OCI-LY7 (cell line): ENCODE measurements around the gene CD99. TPM values are rescaled to one million over a fixed set of nuclear protein-coding genes. Genes with fewer than 3 reads are reported as not detected.
"Not testable (repeated sequence)": the region's sequence is repeated elsewhere in the genome, so short reads cannot be mapped to it uniquely, and the experiment has no call there.

Experiments
- BruUV-seq: library from RNA; stranded (reverse); fragments of 400-500 nt; replicated peaks from 2 replicates; lab custom pipeline; 2021; lab: Mats Ljungman, UMichigan
- CTCF ChIA-PET: fragments of 300-600 bp; sonication (Branson Sonifier 250); formaldehyde crosslinking; loops from one replicate; lab custom pipeline; 2022; ENCODE audit warnings: antibody characterized with exemption; ENCODE audit not compliant: unreplicated experiment; lab: Charles Lee
- POLR2A ChIA-PET: fragments of 300-600 bp; sonication (Branson Sonifier 250); formaldehyde crosslinking; loops from one replicate; lab custom pipeline; 2022; ENCODE audit warnings: antibody characterized with exemption; lab: Charles Lee
- DNase-seq: peaks from one replicate; pipeline ENCODE4 v3.0.0-alpha.2; 2015; ENCODE audit warnings: low spot score
- H2AFZ ChIP-seq: fragments of 200-600 bp; sonication (generic), shearing (Covaris generic); 2 replicates; pipeline ENCODE4 v1.6.1; 2014; ENCODE audit warnings: mild to moderate bottlenecking, antibody characterized with exemption, low read length, moderate library complexity
- H3K27ac ChIP-seq: fragments of 200-600 bp; sonication (generic); 2 replicates; pipeline ENCODE4 v1.5.1; 2014; ENCODE audit warnings: mixed run types, low read depth, mild to moderate bottlenecking, moderate library complexity, low read length, inconsistent platforms; ENCODE audit not compliant: poor library complexity, severe bottlenecking
- H3K36me3 ChIP-seq: fragments of 200-600 bp; sonication (generic); 2 replicates; pipeline ENCODE4 v1.6.1; 2014; ENCODE audit warnings: mild to moderate bottlenecking, antibody characterized with exemption, low read length, moderate library complexity, mixed read lengths; ENCODE audit not compliant: insufficient read depth
- H3K4me1 ChIP-seq: fragments of 200-600 bp; sonication (generic); 2 replicates; pipeline ENCODE4 v1.5.1; 2014; ENCODE audit warnings: mild to moderate bottlenecking, low read length; ENCODE audit not compliant: insufficient read depth, poor library complexity, severe bottlenecking
- H3K4me2 ChIP-seq: fragments of 200-600 bp; sonication (generic); 2 replicates; pipeline ENCODE4 v1.6.1; 2014; ENCODE audit warnings: mild to moderate bottlenecking, low read length
- H3K4me3 ChIP-seq: fragments of 200-600 bp; sonication (generic); 2 replicates; pipeline ENCODE4 v1.5.1; 2014; ENCODE audit warnings: mild to moderate bottlenecking, low read depth, low read length; ENCODE audit not compliant: poor library complexity, severe bottlenecking
- H3K79me2 ChIP-seq: fragments of 200-600 bp; sonication (generic); 2 replicates; pipeline ENCODE4 v1.6.1; 2016; ENCODE audit warnings: low read depth, mild to moderate bottlenecking, low read length, moderate library complexity, mixed read lengths; ENCODE audit not compliant: insufficient read depth
- H3K9me2 ChIP-seq: fragments of 200-600 bp; sonication (generic); 2 replicates; pipeline ENCODE4 v1.6.1; 2016; ENCODE audit warnings: mild to moderate bottlenecking, low read length, mixed read lengths; ENCODE audit not compliant: insufficient read depth
- H3K9me3 ChIP-seq: fragments of 200-600 bp; sonication (generic); 2 replicates; pipeline ENCODE4 v1.6.1; 2014; ENCODE audit warnings: mild to moderate bottlenecking, mixed run types, low read length, mixed read lengths
- H4K20me1 ChIP-seq: fragments of 200-600 bp; sonication (generic); 2 replicates; pipeline ENCODE4 v1.6.1; 2014; ENCODE audit warnings: mild to moderate bottlenecking, antibody characterized with exemption, low read length, moderate library complexity, mixed read lengths; ENCODE audit not compliant: insufficient read depth
- CTCF ChIP-seq: fragments of 200-600 bp; sonication (generic); conservative IDR thresholded peaks from 2 replicates; pipeline ENCODE4 v1.5.1; 2014; ENCODE audit warnings: mild to moderate bottlenecking, antibody characterized with exemption, low read length, moderate library complexity, mixed read lengths
- EZH2phosphoT487 ChIP-seq: fragments of 200-600 bp; sonication (generic); IDR thresholded peaks from 2 replicates; pipeline ENCODE4 v1.6.1; 2018; ENCODE audit warnings: low read depth, borderline replicate concordance, mild to moderate bottlenecking, mixed run types, antibody characterized with exemption, low read length, moderate library complexity, mixed read lengths
- intact Hi-C: fragments of 100-400 bp; cut with micrococcal nuclease; formaldehyde crosslinking; loops from one replicate; pipeline ENCODE4 v1.10.0; 2022; ENCODE audit not compliant: unreplicated experiment
- total RNA-seq, 2 experiments: library from RNA; depleted of rRNA in 1 of 2; stranded (reverse); fragments of >200 nt in 1 of 2; shearing (Covaris generic) in 1 of 2; gene quantifications; 2 replicates each; pipeline ENCODE4 v1.2.3, GENCODE V29; 2014 to 2022

CD99 gene
- total RNA-seq, 2 experiments from 2014 or later = 80.7 to 119 TPM

- no peak for DNase-seq
- Histone ChIP-seq H4K20me1 (no peaks in the 10 kb centered on the region), H3K4me2 (no peak overlapping the region), H3K36me3 (no peaks in the 10 kb centered on the region), H3K79me2 (no peaks in the 10 kb centered on the region), H3K4me3 (no peak overlapping the region), H3K27ac (no peak overlapping the region), H3K9me2 (no peaks in the 10 kb centered on the region), H2AFZ (no peak overlapping the region), H3K9me3 (no peaks in the 10 kb centered on the region), H3K4me1 (no peaks in the 10 kb centered on the region)
- no TSS peak for BruUV-seq
- TF ChIP-seq EZH2phosphoT487 (no peak), CTCF (no peak)
- CTCF ChIA-PET = no interaction called here
- intact Hi-C loops = no loop called here
- POLR2A ChIA-PET = no interaction called here
These were observed 57.2 kb downstream of the CD99 start for GRCh38 chrX:2748171-2748814.

- ChIA-PET CTCF (no interaction called here), POLR2A (no interaction called here)
- no peak overlapping the region for H3K27ac ChIP-seq
- no peak overlapping the region for H2AFZ ChIP-seq
- no TSS peak for BruUV-seq
- no peaks in the 10 kb centered on the region for H3K9me2 ChIP-seq
- intact Hi-C loops = no loop called here
- TF ChIP-seq CTCF (no peak), EZH2phosphoT487 (no peak)
- H3K79me2 ChIP-seq = no peaks in the 10 kb centered on the region
- H3K9me3 ChIP-seq = no peaks in the 10 kb centered on the region
- no peak for DNase-seq
- H3K4me1 ChIP-seq = no peaks in the 10 kb centered on the region
- H3K36me3 ChIP-seq = no peaks in the 10 kb centered on the region
- H3K4me3 ChIP-seq = no peak overlapping the region
- H3K4me2 ChIP-seq = no peak overlapping the region
- no peaks in the 10 kb centered on the region for H4K20me1 ChIP-seq
These were observed 57.7 kb downstream of the CD99 start for GRCh38 chrX:2748815-2749188.

- DNase-seq = no peak
- ChIA-PET CTCF (no interaction called here), POLR2A (no interaction called here)
- Histone ChIP-seq H2AFZ (no peak overlapping the region), H3K9me3 (no peaks in the 10 kb centered on the region), H3K4me1 (no peaks in the 10 kb centered on the region), H3K79me2 (no peaks in the 10 kb centered on the region), H3K4me3 (no peak overlapping the region), H3K36me3 (no peaks in the 10 kb centered on the region), H3K9me2 (no peaks in the 10 kb centered on the region), H3K4me2 (no peak overlapping the region), H3K27ac (no peak overlapping the region), H4K20me1 (no peaks in the 10 kb centered on the region)
- TF ChIP-seq CTCF (no peak), EZH2phosphoT487 (no peak)
- intact Hi-C loops = no loop called here
- no TSS peak for BruUV-seq
These were observed 60.2 kb downstream of the CD99 start for GRCh38 chrX:2751291-2751690.

- H3K79me2 ChIP-seq, H3K9me2 ChIP-seq, H3K4me3 ChIP-seq, H3K36me3 ChIP-seq, H3K4me1 ChIP-seq, H3K9me3 ChIP-seq, POLR2A ChIA-PET, H3K27ac ChIP-seq, BruUV-seq, H3K4me2 ChIP-seq, H4K20me1 ChIP-seq, H2AFZ ChIP-seq, CTCF ChIA-PET, DNase-seq, intact Hi-C loops: not testable (repeated sequence)
These were observed 60.8 kb downstream of the CD99 start, which contains the start of gene XG for GRCh38 chrX:2751874-2752300. Gene XG (plus strand): TSS chrX:2752040. CDS start chrX:2752275, 235 bp downstream.
